ENCODE measurements around the gene FKBP7.

GRCh38 chr2:178448968-178449661, 29.3 kb downstream of the FKBP7 start:
- TF ChIP-seq CTCF (IDR thresholded peaks at IDR 0.05) (no peak), POLR2A (IDR thresholded peaks at IDR 0.05; ENCODE audit: low read depth) (no peak)
